ENCODE results near the gene GPC5.

- TF ChIP-seq, protein P1, sequence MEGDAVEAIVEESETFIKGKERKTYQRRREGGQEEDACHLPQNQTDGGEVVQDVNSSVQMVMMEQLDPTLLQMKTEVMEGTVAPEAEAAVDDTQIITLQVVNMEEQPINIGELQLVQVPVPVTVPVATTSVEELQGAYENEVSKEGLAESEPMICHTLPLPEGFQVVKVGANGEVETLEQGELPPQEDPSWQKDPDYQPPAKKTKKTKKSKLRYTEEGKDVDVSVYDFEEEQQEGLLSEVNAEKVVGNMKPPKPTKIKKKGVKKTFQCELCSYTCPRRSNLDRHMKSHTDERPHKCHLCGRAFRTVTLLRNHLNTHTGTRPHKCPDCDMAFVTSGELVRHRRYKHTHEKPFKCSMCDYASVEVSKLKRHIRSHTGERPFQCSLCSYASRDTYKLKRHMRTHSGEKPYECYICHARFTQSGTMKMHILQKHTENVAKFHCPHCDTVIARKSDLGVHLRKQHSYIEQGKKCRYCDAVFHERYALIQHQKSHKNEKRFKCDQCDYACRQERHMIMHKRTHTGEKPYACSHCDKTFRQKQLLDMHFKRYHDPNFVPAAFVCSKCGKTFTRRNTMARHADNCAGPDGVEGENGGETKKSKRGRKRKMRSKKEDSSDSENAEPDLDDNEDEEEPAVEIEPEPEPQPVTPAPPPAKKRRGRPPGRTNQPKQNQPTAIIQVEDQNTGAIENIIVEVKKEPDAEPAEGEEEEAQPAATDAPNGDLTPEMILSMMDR (IDR thresholded peaks at IDR 0.05; ENCODE audit: low read length): no peak
- no peak for TF ChIP-seq EZH2 (IDR thresholded peaks at IDR 0.05; ENCODE audit: borderline replicate concordance, low read length)
These were observed 190.1 kb downstream of the GPC5 start for GRCh38 chr13:91588541-91588940.

Data from OCI-LY1 (cell line).